HepG2 (cell line): ENCODE results near the gene ZC3H8. TPM values are rescaled to one million over a fixed set of nuclear protein-coding genes. Genes with fewer than 3 reads are reported as not detected.

Source experiments
- BRF2 ChIP-seq: sonication (generic); formaldehyde crosslinking; IDR thresholded peaks from 2 replicates; pipeline ENCODE4 v1.8.1; 2022; ENCODE audit warnings: mild to moderate bottlenecking, missing genetic modification reagents
- CAMTA2 ChIP-seq: sonication (generic); formaldehyde crosslinking; IDR thresholded peaks from 2 replicates; pipeline ENCODE4 v1.4.0; 2020; ENCODE audit warnings: mild to moderate bottlenecking, missing genetic modification reagents, borderline replicate concordance
- CERS6 ChIP-seq: sonication (generic); formaldehyde crosslinking; IDR thresholded peaks from 2 replicates; pipeline ENCODE4 v1.5.0; 2020; ENCODE audit warnings: missing genetic modification reagents
- E2F1 ChIP-seq: sonication (generic); formaldehyde crosslinking; IDR thresholded peaks from 2 replicates; pipeline ENCODE4 v1.5.0; 2020; ENCODE audit warnings: missing genetic modification reagents
- FOXM1 ChIP-seq: sonication (generic); formaldehyde crosslinking; IDR thresholded peaks from 2 replicates; pipeline ENCODE4 v1.5.0; 2020; ENCODE audit warnings: missing genetic modification reagents
- HMGA1 ChIP-seq: sonication (generic); formaldehyde crosslinking; conservative IDR thresholded peaks from 2 replicates; pipeline ENCODE4 v1.4.0; 2020; ENCODE audit warnings: missing genetic modification reagents
- MTA3 ChIP-seq: sonication (generic); formaldehyde crosslinking; IDR thresholded peaks from 2 replicates; pipeline ENCODE4 v1.4.0; 2020; ENCODE audit warnings: missing genetic modification reagents
- MXD3 ChIP-seq: IDR thresholded peaks from 2 replicates; pipeline ENCODE4 v1.6.1; 2016; ENCODE audit warnings: mild to moderate bottlenecking, missing biosample characterization, missing genetic modification reagents
- NR0B2 ChIP-seq: sonication (generic); formaldehyde crosslinking; IDR thresholded peaks from 2 replicates; pipeline ENCODE4 v1.4.0; 2020; ENCODE audit warnings: mild to moderate bottlenecking, missing genetic modification reagents
- PBX3 ChIP-seq: sonication (generic); formaldehyde crosslinking; IDR thresholded peaks from 2 replicates; pipeline ENCODE4 v1.8.1; 2023; ENCODE audit warnings: missing genetic modification reagents, inconsistent platforms, borderline replicate concordance
- PTBP1 ChIP-seq: fragments of 200-400 bp; formaldehyde crosslinking; IDR thresholded peaks from 2 replicates; pipeline ENCODE4 v1.6.1; 2018; ENCODE audit warnings: low read length, low read depth; ENCODE audit not compliant: poor library complexity, severe bottlenecking
- RORA ChIP-seq: sonication (generic); formaldehyde crosslinking; IDR thresholded peaks from 2 replicates; pipeline ENCODE4 v1.5.0; 2020; ENCODE audit warnings: mild to moderate bottlenecking, missing genetic modification reagents, moderate library complexity
- SRSF9 ChIP-seq: fragments of 200-400 bp; formaldehyde crosslinking; IDR thresholded peaks from 2 replicates; pipeline ENCODE4 v1.6.1; 2018; ENCODE audit warnings: borderline replicate concordance, mild to moderate bottlenecking, low read depth, low read length; ENCODE audit not compliant: insufficient read depth, poor library complexity, severe bottlenecking
- STAG1 ChIP-seq: sonication (generic); formaldehyde crosslinking; IDR thresholded peaks from 2 replicates; pipeline ENCODE4 v1.4.0; 2020; ENCODE audit warnings: missing genetic modification reagents
- SYNCRIP ChIP-seq: fragments of 200-400 bp; formaldehyde crosslinking; IDR thresholded peaks from 2 replicates; pipeline ENCODE4 v1.6.1; 2018; ENCODE audit warnings: mild to moderate bottlenecking, low read depth, low read length; ENCODE audit not compliant: insufficient read depth
- TAF1 ChIP-seq: sonication (generic); formaldehyde crosslinking; IDR thresholded peaks from 2 replicates; pipeline ENCODE4 v1.4.0; 2020; ENCODE audit warnings: missing genetic modification reagents
- ZBTB42 ChIP-seq: sonication (generic); formaldehyde crosslinking; IDR thresholded peaks from 2 replicates; pipeline ENCODE4 v1.5.0; 2020; ENCODE audit warnings: mild to moderate bottlenecking, missing genetic modification reagents
- ZNF136 ChIP-seq: sonication (generic); formaldehyde crosslinking; IDR thresholded peaks from 2 replicates; pipeline ENCODE4 v1.8.1; 2022; ENCODE audit warnings: low read depth, mild to moderate bottlenecking, moderate library complexity, missing genetic modification reagents
- ZNF235 ChIP-seq: sonication (generic); formaldehyde crosslinking; IDR thresholded peaks from 2 replicates; pipeline ENCODE4 v1.8.1; 2023; ENCODE audit warnings: mild to moderate bottlenecking, missing genetic modification reagents, borderline replicate concordance
- ZNF343 ChIP-seq: sonication (generic); formaldehyde crosslinking; IDR thresholded peaks from 2 replicates; pipeline ENCODE4 v1.4.0; 2020; ENCODE audit warnings: mild to moderate bottlenecking, missing genetic modification reagents
- ZNF362 ChIP-seq: sonication (generic); formaldehyde crosslinking; IDR thresholded peaks from 2 replicates; pipeline ENCODE4 v1.4.0; 2020; ENCODE audit warnings: missing genetic modification reagents, mild to moderate bottlenecking, borderline replicate concordance
- polyA plus RNA-seq, 8 experiments: library from polyadenylated mRNA; depleted of rRNA in 3 of 8; stranded (reverse) in 7 of 8; unstranded in 1 of 8; fragments of >200 nt; fragmentation: Illumina TruSeq in 4 of 8; extraction: Trizol in 4 of 8; gene quantifications; 2 replicates each; pipeline versions ENCODE4 v1.2.1 to v1.2.3, GENCODE V29; 2011 to 2016; ENCODE audit warnings: low read depth in 4 of 8, missing spikeins in 1 of 8, mixed read lengths in 1 of 8; ENCODE audit not compliant: insufficient read depth in 1 of 8
- total RNA-seq, 5 experiments: library from RNA; depleted of rRNA; stranded (reverse); fragments of >200 nt; fragmentation: Illumina TruSeq; extraction: Trizol; gene quantifications; 2 replicates each; pipeline ENCODE4 v1.2.3, GENCODE V29; 2016; ENCODE audit warnings: low read depth in 1 of 5

ZC3H8 gene
- total and polyA plus RNA-seq, 2 of the 13 experiments (the other 11 are each of a cell fraction or from before 2014, with no cell fraction given) = 4.5 to 17.0 TPM

GRCh38 chr2:112259509-112260294 is 4.9 kb upstream of the ZC3H8 start (continued):
- TF ChIP-seq CERS6 (CRISPR knock-in tag) (no peak), CAMTA2 (CRISPR knock-in tag) (no peak), HMGA1 (no peak), PBX3 (CRISPR knock-in tag) (no peak), SYNCRIP (no peak), PTBP1 (no peak), TAF1 (no peak), E2F1 (CRISPR knock-in tag) (no peak), MTA3 (no peak), SRSF9 (no peak), ZNF362 (CRISPR knock-in tag) (no peak; the same call in 1 of the 2 replicates), ZNF235 (CRISPR knock-in tag) (no peak), STAG1 (CRISPR knock-in tag) (peak; percentile 100), ZNF343 (no peak), NR0B2 (no peak), ZNF136 (CRISPR knock-in tag) (peak; percentile 60; the same call in 1 of the 2 replicates), FOXM1 (CRISPR knock-in tag) (no peak), RORA (no peak), MXD3 (CRISPR knock-in tag) (no peak), ZBTB42 (CRISPR knock-in tag) (no peak), BRF2 (no peak)
